HL-60 (cell line): Measurements from ENCODE around the gene HNRNPC.

Experiments used
- GABPA ChIP-seq: IDR thresholded peaks from 2 replicates; pipeline ENCODE4 v1.6.1; 2012; ENCODE audit warnings: low read depth
- POLR2AphosphoS5 ChIP-seq: IDR thresholded peaks from 2 replicates; pipeline ENCODE4 v1.6.1; 2012; ENCODE audit warnings: low read depth
- TF ChIP-seq, protein P1 (sequence below): IDR thresholded peaks from one replicate; pipeline ENCODE4 v1.5.1; 2011; ENCODE audit warnings: low read length, control low read depth, inconsistent platforms; ENCODE audit not compliant: insufficient read depth
- TF ChIP-seq, protein P2 (sequence below): IDR thresholded peaks from 2 replicates; pipeline ENCODE4 v1.6.1; 2012; ENCODE audit warnings: low read depth; ENCODE audit not compliant: insufficient replicate concordance

DNA sequence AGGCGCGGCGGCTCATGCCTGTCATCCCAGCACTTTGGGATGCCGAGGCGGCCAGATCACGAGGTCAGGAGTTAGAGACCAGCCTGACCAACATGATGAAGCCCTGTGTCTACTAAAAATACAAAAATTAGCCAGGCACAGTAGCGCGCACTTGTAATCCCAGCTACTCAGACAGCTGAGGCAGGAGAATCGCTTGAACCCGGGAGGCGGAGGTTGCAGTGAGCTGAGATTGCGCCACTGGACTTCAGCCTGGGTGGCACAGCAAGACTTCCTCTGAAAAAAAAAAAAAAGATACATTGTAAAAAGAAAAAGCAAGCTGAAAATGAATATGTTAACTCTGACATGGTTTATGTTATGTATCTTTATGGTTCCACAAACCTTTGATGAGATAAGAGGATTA is 44.3 kb upstream of the HNRNPC start:
- TF ChIP-seq, protein P1, sequence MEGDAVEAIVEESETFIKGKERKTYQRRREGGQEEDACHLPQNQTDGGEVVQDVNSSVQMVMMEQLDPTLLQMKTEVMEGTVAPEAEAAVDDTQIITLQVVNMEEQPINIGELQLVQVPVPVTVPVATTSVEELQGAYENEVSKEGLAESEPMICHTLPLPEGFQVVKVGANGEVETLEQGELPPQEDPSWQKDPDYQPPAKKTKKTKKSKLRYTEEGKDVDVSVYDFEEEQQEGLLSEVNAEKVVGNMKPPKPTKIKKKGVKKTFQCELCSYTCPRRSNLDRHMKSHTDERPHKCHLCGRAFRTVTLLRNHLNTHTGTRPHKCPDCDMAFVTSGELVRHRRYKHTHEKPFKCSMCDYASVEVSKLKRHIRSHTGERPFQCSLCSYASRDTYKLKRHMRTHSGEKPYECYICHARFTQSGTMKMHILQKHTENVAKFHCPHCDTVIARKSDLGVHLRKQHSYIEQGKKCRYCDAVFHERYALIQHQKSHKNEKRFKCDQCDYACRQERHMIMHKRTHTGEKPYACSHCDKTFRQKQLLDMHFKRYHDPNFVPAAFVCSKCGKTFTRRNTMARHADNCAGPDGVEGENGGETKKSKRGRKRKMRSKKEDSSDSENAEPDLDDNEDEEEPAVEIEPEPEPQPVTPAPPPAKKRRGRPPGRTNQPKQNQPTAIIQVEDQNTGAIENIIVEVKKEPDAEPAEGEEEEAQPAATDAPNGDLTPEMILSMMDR: no peak
- TF ChIP-seq POLR2AphosphoS5 (no peak), GABPA (no peak)
- TF ChIP-seq, protein P2, sequence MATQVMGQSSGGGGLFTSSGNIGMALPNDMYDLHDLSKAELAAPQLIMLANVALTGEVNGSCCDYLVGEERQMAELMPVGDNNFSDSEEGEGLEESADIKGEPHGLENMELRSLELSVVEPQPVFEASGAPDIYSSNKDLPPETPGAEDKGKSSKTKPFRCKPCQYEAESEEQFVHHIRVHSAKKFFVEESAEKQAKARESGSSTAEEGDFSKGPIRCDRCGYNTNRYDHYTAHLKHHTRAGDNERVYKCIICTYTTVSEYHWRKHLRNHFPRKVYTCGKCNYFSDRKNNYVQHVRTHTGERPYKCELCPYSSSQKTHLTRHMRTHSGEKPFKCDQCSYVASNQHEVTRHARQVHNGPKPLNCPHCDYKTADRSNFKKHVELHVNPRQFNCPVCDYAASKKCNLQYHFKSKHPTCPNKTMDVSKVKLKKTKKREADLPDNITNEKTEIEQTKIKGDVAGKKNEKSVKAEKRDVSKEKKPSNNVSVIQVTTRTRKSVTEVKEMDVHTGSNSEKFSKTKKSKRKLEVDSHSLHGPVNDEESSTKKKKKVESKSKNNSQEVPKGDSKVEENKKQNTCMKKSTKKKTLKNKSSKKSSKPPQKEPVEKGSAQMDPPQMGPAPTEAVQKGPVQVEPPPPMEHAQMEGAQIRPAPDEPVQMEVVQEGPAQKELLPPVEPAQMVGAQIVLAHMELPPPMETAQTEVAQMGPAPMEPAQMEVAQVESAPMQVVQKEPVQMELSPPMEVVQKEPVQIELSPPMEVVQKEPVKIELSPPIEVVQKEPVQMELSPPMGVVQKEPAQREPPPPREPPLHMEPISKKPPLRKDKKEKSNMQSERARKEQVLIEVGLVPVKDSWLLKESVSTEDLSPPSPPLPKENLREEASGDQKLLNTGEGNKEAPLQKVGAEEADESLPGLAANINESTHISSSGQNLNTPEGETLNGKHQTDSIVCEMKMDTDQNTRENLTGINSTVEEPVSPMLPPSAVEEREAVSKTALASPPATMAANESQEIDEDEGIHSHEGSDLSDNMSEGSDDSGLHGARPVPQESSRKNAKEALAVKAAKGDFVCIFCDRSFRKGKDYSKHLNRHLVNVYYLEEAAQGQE: no peak
